ENCODE data around the gene STX1A.

GRCh38 chr7:73668886-73669230 is 50.6 kb downstream of the STX1A start:
- TF ChIP-seq CTCF (IDR thresholded peaks at IDR 0.05; ENCODE audit: low read length) (no peak), EZH2 (IDR thresholded peaks at IDR 0.05; ENCODE audit: borderline replicate concordance, low read length) (no peak)

Data from OCI-LY1 (cell line).